NCI-H187 treated with DMSO at 0.1 percent for 48 hours (cell line): ENCODE measurements around the gene ZDHHC19.
"Not testable (repeated sequence)": the region's sequence is repeated elsewhere in the genome, so short reads cannot be mapped to it uniquely, and the experiment has no call there.

Experiments used
- DNase-seq: peaks from one replicate; lab custom pipeline; 2025; lab: John Stamatoyannopoulos, UW

Gene ZDHHC19

DNA sequence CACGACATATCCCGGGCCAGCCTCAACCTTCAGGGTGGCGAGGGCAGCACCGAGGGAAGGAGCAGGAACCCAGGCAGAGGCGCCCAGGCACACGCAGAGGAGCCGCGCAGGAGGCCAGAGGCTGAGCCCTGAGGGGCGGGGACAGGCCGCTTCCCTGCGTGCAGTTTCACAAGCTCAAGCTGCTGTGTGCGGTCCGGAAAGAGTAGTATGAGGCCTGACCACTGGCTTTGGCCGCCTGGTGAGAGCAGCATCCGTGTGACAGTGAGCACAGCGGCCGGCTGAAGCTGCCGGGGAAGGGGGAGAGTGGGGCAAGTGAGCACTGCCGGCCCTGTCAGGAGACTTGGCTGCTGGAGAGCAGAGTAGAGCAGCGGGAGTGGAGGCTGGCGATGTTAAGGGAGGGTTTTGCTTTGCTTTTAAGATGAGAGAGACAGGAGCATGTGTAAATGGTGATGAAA, 8.7 kb downstream of the ZDHHC19 start:
- no peak for DNase-seq

DNA sequence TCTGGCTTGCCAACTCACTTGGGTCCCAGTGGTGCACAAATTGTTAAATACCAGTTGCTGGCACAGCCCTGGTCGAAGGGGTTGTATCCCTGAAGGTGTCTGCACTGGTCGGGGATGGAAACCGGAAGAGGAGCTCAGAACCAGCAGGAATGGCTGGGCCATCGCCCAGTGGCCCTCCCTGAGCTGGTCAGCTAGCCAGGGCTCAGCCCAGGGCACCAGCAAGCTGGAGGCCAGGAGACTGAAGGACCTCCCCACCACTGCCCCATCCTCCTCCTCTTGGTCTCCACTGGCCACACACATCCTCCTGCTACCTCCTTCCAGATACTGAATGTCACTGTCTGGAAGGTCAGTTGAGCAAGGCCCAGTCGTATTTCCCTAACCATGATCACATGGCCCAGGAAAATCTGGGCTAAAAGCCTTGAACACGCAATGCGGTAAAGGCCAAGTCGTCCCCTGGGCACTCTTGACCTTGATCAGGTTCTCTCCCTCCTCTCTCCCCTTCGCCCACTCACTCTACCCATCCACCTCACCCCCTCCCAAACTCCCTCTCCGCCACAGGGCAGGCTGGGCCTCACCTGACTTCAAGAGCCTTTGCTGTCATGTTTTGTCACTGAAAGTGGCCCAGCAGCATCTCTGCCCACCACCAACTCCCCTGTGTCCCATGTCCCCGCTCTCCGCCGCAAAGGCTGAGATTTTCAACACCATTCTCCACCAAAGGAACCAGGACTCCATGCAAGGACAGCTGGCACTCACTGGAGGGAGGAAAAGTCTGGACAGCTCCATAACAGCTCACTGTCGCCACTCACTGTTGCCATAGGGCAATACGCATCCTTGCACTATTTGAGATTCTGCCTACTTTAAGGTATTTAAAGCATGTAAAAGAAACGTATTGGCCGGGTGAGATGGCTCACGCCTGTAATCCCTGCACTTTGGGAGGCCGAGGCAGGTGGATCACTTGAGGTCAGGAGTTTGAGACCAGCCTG, 12.1 kb downstream of the ZDHHC19 start:
- no peak for DNase-seq

GRCh38 chr3:196198081-196198675, 13.0 kb downstream of the ZDHHC19 start:
- DNase-seq = no peak

DNA sequence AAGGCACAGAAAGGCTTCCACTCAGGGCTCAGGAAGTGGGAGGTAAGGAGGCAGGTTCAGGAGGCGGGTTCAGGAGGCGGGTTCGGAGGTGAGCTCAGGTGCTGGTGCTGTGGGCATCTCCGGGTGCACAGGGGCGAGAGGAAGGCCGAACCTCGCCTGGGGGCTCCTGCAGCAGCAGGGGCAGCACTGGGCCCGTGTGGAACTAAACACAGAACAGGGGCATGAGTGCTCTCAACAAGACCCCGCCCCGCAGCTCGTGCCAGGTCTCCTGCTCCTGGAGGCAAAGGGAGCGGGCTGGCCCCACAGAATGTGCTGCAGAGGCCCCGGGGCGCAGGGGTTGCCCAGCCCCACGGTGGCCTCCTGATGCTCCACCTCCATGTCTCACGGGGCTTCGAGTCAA, 13.7 kb downstream of the ZDHHC19 start:
- DNase-seq = no peak

GRCh38 chr3:196195664-196196265, 15.4 kb downstream of the ZDHHC19 start:
- DNase-seq = no peak

DNA sequence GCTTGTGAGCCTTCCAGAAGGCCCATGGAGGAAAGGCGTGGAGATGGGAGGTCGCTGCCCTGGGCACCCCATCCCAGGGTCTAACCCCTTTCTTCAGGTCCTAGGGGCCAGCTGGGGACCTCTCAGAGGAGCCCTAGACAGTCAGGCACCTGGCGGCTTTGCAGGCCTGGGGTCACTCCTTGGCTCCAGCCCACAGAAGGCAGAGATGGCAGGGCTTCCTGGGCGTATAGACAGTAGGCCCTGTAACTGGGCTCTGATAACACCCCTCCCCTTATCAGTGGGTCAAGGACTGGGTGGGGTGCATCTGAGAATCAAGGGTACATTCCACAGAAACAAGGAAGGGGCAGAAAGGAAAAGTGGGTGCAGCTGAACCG, 16.7 kb downstream of the ZDHHC19 start:
- no peak for DNase-seq

GRCh38 chr3:196193736-196194541, 17.3 kb downstream of the ZDHHC19 start:
- DNase-seq = no peak

DNA sequence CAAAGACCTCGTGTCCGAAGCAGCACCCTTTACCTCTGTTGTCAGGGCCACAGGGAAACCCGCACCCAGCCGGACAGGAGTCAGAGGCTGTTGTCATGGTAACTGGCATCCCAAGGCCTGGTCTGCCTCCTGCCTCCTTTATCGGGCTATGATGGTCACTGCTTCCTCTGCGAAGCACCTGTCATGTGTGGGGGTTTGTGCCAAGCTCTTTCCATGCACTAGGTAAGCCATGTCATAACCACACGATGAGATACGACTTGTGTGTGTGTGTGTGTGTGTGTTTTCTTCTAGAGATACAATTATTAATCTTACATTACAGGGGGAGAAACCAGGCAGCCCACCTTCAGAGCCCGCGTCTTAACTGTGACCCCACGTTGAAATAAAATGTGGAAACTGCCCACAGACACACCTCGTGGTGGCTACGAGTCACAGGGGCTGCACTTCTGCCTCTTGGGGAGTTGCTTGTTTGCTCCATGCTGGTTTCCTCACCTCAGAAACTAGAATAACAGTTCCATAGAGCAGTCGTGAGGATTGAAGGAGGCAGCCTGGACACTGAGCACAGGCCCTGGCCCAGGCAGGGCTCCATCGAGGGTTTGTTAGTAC, 18.0 kb downstream of the ZDHHC19 start:
- no peak for DNase-seq

GRCh38 chr3:196192524-196193051, 18.6 kb downstream of the ZDHHC19 start:
- DNase-seq = no peak

DNA sequence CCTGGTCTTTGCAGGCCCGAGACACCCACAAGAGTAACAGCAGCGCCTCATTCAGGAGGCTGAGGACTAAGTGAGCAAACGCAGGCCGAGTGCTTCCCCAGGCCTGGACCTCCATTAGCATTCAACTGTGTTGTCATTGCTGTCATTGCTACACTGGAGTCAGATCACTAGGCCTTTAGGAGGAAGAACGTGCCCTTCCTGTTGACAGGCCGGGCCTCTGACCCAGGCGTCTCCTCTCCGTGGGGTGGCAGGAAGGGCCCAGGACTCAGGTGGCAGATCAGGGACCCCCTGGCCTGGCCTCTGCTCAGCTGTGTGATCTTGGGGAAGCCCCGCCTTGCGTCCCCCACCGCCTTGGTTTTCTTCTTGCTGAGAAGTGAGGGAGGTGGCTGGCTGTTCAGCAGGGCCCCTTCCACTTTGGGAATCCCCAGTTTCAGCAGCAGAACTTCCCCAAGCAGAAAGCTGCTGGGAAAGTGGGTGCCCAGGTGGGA, 19.1 kb downstream of the ZDHHC19 start:
- DNase-seq = no peak

- no peak for DNase-seq
These were observed 21.4 kb downstream of the ZDHHC19 start for GRCh38 chr3:196189566-196190347.

DNA sequence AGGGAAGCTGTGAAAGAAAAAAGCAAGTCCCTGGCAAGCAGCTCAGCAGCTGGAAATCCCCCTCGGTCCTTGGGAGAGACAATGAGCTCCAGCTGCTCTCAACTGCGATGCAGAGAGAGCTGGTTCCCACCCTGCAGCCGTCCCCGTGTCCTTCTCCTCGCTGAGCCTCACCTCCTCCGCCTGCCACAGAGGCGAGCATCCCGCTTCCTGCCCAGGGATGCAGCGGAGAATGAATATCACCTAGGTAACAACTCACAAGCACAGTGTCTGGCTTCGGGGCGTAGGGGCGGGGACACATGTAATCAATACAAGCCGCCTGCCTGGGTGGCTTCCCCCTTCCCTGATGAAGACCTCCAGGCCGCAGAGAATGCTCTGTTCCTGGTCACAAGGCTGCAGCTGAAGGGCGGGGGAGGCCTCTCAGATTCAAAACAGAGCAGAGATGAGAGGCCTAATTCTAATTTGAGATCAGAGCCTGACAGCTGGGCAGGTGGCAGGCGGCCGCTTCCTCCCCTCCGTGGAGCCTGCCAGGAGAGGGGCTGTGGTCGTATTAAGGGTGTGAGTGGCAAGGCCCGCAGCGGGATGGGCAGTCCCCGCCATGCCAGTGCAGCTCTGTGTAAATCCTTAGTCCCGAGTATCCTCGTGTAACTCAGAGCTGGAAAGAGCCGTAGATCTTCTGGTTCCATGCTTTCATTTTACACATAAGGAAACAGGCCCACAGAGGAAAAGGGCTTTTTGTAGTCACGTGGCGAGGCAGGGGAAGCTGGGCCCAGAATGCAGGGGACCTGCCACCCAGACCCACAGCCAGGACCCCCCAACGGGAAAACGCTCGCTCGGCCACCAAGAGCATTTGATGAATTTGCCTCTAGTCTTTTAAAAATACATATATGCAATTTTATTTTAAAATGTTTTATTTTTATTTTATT, 24.3 kb downstream of the ZDHHC19 start:
- peak; percentile 39 for DNase-seq

DNA sequence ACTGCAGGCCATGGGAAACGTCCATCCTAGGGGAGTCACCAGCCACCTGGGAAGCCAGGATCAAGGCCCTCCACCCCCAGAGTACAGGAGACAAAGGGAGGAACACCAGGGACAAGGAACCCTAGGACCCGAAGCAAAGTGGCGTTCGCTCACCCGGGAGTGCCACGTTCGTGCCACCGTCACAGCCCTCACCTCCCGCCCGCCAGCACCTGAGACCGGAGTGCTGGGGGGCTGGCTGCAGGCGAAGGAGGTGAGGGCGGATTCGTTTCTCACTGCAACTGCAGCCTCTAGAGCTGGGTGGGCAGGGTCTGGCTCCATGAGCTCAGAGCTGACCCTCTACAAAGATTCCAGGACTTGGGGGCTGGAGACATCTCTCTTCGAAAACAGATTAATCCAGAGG, 26.3 kb downstream of the ZDHHC19 start:
- DNase-seq = no peak

- not testable (repeated sequence) for DNase-seq
These were observed 27.1 kb downstream of the ZDHHC19 start for GRCh38 chr3:196184169-196184432.

DNA sequence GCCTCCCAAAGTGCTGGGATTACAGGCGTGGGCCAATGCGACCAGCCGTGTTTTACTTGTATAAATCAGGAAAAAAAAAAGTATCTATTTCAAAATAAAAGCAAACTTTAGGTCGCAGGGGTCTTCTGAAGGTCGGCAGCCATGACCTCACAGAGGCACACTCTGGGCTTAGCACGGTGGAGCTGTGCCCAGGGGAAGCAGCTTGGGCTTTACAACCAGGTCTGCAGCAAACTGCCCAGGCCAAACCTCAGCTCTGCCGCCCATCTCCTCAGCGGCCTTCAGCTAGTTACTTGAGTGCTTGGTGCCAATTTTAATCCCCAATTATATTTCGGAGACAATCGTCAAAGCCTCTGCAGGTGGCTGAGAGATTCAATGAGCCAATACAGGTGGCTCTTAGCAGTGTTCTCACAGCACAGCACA, 30.1 kb downstream of the ZDHHC19 start:
- no peak for DNase-seq

DNA sequence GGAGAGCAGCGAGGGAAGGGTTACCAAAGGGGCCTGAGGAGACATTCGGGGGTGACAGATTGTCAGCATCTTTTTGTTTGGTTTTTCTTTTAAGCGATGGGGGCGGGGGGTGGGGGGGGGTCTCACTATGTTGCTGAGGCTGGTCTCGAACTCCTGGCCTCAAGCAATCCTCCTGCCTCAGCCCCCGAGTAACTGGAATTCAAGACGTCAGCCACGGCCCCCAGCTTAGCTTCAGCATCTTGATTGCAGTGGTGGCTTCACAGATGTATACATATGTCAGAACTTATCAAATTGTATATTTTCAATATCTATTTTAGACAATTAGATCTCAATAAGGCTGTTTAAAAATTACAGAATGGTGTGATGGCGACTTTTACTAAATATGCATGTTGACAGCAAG, 30.9 kb downstream of the ZDHHC19 start:
- no peak for DNase-seq

DNA sequence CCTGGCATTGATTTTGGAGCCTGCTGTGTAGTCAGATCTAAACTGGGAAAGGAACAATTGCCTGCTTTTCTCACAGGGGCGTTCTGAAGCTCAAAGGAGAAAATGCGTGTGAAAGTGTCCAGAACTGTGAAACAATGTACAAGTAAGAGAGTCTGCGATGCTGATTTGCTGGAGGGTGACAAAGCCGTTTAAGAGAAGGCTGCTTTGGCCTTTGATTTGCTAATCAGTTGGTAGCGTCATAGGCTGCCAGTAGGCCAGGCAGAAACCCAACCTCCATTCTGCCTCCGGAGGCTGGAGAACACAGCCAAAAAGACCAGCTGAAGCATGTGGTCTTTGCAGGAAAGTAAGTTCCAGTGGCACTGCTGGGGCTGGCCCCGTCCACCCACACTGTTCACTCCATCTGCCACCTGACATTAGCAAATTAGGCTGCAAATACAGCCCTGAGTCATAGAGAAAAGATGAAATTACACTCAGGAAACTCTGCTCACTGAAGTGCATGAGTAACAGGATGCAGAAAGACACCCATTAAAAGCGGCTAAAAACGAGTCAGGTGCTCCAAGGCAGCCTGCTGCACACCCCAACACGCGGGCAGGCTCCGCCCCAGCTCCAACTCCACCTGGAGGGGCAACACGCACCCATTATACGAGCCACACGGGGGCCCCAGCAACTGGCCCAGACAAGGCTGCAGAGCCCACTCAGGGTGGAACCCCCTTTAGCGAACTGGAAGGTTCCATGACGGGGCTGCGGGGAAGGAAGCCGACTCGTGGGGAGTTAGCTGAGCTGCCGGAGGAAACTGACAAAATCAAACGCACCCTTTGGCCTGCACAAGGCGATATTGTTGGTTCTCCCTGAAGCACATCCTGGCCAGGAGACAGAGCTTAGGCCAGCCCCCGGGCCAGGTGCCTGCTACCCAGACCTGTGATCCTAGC, 31.6 kb downstream of the ZDHHC19 start:
- DNase-seq = no peak

DNA sequence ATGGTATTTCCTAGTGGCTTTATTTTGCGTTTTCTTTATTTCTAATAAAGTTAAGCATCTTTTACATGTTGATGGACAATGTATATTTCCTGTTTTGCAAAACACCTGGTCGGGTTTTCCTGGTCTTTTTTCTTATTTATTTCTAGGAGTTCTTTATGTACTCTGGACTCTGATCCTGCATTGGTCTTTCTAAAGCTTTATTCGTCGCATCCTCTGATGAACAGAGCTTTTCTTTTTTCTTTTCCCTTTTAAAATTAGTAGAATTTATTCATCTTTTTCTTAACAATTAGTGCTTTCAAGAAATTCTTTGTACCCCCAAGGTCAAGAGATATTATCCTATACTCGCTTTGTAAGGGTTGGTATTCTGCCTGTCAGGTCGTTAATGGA, 32.2 kb downstream of the ZDHHC19 start:
- DNase-seq = no peak

- no peak for DNase-seq
These were observed 33.2 kb downstream of the ZDHHC19 start for GRCh38 chr3:196177967-196178366.
